ENCODE measurements around the gene CST1.
"Not testable (repeated sequence)": the region's sequence is repeated elsewhere in the genome, so short reads cannot be mapped to it uniquely, and the experiment has no call there.

CST1 gene

DNA sequence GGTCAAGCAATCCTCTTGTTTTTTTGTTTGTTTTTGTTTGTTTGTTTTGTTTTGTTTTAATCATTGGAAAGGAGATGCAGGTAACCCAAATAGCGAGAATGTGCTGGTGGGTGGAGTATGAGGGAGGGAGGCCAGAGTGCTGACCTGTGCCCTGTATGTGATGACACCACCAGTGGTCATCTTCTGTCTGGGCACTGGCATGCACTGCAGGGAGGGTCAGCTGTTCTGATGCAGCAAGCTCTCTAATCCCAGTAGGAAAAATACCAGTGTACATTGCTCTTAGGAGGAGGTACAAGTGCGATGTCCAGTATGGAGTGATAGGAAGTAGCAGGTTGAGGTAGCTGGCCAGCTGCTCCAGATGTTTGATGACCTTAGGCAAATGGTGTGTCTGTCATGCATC lies 2.9 kb upstream of the CST1 start:
- DNase-seq = no peak

DNA sequence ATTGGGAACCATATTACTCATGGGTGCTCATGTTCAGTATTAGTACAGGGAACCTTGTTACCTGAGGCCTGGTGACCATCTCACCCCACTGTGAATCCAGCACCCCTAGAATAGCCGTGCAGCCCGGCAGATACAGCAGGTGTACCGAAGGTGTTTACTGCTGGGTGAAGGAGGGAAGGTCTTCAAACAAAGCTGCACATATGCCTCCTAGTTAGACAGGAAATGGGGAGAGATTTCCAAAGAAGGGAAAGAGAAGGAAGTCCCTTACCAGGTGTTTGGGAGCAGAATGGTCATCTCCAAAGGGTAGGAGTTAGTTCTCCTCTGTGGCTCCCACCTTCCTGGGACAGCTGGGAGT lies 2.4 kb upstream of the CST1 start:
- no peak for DNase-seq

- DNase-seq = no peak
Measured at GRCh38 chr20:23752481-23753193, 1.9 kb upstream of the CST1 start.

DNA sequence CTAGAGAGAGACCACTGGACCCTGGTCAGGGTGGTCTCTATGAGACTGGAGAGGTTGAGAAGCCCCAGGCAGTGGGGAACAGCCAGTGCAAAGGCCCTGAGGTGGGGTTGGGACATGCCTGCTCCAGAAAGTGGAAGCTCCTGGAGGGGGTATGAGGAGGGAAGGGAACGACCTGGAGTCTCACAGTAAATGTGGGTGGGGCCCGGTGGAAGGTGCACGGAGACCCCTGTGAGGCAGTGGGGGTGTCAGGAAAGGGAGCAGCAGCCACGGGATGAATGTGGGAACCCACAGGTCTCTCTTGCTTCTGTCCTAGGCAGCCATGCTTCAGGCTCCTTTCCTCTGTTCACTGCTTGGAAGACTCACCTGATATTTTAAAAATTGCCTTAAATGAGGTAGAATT lies 1.3 kb upstream of the CST1 start:
- DNase-seq = no peak

- no peak for DNase-seq
Measured at GRCh38 chr20:23749746-23750145, 989 bp downstream of the CST1 start.

GRCh38 chr20:23748975-23749374 lies 1.8 kb downstream of the CST1 start:
- DNase-seq = not testable (repeated sequence)

DNA sequence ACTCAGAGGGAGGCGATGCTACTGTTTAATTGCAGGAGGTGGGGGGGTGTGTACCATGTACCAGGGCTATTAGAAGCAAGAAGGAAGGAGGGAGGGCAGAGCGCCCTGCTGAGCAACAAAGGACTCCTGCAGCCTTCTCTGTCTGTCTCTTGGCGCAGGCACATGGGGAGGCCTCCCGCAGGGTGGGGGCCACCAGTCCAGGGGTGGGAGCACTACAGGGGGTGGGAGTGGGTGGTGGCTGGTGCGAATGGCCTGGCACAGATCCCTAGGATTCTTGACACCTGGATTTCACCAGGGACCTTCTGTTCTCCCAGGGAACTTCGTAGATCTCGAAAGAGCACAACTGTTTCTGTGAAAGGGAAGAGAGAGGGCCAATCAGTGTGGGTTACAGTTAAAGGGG lies 3.2 kb downstream of the CST1 start:
- not testable (repeated sequence) for DNase-seq

DNA sequence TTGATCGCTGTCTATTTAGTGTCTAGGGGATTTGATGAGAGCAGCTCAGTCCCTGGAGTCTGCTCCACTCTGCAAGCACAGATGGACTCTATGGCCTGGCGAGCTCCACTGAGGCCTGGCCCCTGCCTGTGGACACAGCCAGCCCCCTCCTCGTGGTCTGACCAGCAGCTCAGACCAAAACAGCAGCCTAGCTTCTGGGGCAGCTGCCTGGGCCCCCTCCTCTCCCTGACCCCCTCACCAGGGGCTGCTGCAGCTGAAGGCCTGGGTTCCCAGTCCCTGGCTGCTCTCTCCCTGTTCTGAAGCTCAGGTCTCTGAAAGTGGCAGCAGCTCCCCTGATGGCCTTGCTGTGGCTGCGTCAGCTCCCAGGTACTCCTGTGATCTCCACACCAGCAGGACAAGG lies 3.6 kb downstream of the CST1 start:
- not testable (repeated sequence) for DNase-seq

DNA sequence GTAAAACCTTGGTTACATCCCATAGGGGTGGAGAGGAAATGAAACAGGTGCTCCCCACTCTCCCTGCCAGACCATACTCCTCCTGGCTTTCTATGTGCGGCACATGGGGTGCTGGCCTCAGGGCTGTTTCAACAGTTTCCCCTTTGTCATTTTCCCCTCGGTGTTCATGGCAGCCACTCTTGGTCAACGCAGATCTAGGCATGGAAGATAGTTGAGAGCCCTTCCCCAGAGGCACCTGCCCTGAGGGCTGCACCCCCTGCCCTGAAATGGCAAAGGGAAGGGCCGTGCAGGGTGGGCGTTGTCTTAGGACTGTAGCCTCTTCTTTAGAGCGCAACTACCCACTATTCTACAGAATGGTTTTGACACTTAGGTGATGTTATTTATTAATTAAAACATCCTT lies 4.4 kb downstream of the CST1 start:
- DNase-seq = no peak

- DNase-seq = no peak
Measured at GRCh38 chr20:23745247-23745646, 5.5 kb downstream of the CST1 start.

GRCh38 chr20:23744817-23745216 lies 5.9 kb downstream of the CST1 start:
- no peak for DNase-seq

- not testable (repeated sequence) for DNase-seq
Measured at GRCh38 chr20:23735391-23735790, 15.3 kb downstream of the CST1 start.

- DNase-seq = not testable (repeated sequence)
Measured at GRCh38 chr20:23734949-23735348, 15.8 kb downstream of the CST1 start.

DNA sequence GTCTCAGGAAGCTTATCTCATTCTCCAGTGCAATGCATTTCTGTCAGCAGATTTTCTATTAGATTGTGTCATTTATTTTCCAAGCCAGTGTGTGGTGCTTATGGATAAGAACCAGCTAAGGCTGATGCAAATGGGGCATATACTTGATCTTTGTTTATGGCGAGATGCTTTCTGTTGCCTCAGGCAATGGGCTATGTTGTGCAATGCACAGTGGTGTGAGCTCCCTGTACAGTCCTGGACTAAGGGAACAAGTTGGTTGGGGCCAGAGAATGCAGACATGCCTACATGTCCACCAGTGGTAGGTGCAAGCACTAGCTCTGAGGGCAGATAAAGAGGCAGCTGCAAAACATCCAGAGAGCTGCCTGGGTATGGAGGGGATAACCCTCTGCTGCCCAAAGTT lies 16.3 kb downstream of the CST1 start:
- not testable (repeated sequence) for DNase-seq

DNA sequence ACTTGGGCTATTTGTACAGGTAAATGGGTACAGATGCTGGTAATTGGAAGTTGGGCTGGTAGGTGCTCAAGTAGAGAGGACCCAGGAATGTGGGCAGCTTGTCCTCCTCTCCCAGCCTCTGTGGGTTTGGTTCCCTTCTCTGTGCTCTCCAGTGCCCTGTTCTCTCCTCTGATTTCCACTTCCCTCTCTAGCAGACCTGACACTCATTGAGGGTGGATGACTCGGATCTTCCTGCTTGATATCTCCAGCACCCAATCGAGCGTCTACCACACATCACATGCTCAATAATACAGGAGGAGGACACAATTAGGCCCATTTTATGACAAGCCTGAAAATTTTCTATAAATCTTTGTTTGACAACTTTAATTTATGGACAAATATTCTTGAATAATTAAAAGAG lies 23.7 kb downstream of the CST1 start:
- no peak for DNase-seq

GRCh38 chr20:23725102-23725501 lies 25.6 kb downstream of the CST1 start:
- DNase-seq = no peak

DNA sequence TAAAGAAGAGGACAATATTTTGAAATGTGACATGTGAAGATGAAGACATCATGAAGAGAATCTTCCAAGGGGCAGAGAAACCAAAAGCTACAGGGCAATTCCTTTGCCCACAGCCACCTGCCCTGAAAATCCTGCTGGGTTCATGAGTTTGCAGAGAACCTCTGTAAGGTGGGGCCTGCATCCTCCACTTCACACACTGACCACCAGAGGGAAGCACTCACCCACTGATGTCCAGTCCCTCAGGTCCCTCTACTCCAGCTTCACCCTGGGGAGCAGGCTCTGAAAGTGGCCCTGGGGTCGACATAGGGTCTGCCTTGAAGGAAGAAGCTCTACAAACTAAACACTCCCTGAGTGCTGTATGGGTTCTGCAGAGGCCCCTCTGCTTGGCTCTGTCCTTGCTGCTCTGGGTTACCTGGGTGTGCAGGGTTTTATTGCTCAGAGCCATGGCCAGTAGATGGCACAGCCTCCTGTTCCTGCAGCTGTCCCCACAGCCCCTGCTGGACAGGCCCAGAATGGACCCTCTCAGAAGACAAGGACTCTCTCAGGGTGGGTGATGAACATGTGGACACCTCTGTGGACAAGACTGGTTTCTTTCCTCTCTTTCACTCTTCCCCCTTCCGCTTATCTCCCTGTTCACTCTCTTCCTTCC lies 27.0 kb downstream of the CST1 start:
- DNase-seq = peak; percentile 5

DNA sequence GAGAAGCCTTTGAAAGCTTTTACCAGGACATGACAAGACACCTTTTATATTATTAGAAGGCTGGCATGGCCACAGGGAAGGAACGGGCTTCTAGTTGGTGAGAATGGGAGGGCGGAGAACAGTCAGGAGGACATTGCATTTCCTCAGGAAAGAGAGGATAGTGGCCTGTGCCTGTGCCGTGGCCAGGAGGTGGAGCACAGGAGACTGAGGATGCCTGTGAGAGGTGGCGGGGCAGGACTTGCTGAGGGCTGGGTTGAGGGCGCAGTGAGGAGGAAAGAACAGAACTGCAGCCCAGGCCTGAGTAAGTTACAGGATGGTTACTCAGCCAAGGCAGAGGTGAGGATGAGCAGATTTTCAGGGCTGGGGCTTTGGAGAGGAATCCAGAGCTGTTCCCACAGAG lies 27.9 kb downstream of the CST1 start:
- not testable (repeated sequence) for DNase-seq

- DNase-seq = no peak
Measured at GRCh38 chr20:23721962-23722361, 28.8 kb downstream of the CST1 start.

DNA sequence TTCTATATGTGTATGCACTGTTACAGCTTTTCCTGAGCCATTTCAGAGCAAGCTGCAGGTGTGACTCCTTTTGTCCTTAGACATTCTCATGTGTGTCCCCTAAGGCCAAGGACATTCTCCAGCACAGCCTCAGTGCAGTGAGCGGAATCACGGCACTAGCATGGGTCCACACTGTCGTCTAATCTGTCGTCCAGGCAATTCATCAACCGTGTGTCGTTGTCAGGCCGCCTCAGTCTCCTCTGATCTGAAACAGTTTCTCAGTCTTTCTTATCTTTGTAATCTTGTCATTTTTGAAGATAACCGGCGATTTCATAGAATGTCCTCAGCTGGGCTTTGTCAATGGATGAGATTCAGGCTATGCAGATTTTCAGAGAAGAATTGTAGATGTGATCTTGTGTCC lies 31.4 kb downstream of the CST1 start:
- DNase-seq = not testable (repeated sequence)

- not testable (repeated sequence) for DNase-seq
Measured at GRCh38 chr20:23711778-23712177, 39.0 kb downstream of the CST1 start.

DNA sequence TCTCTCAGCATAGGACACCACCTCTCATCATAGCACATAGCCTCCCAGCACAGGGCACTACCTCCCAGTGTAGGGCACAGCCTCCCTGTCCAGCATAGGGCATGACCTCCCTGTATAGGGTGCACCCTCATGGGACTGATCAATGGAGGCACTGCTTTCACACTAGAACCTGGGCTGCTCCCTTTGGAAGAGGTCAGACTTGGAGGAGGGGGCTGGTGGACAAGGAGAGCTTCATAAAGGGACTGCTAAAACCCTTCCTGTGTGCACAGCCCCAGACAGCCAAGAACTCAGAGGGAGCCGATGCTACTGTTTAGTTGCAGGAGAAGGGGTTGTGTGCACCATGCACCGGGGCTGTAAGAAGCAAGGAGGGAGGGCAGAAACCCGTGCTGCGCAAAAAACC lies 40.0 kb downstream of the CST1 start:
- DNase-seq = no peak

DNA sequence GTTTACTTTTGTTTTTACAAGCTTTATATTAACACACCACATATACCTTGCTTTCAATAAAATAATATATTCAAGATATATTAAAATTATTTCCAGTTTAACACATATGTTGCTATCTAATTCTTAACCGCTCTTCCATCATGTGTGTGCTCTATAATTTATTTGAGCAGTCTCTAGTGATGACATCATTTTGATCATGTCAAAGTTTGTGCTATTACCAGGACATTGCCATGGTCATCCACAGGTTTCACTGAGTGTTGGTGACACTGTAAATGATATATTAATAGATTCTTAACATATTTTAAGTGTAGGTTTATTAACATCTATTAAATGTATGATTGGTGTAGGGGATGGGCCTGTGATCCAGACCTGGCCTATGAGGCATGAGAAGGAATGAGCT lies 44.8 kb downstream of the CST1 start:
- no peak for DNase-seq

DNA sequence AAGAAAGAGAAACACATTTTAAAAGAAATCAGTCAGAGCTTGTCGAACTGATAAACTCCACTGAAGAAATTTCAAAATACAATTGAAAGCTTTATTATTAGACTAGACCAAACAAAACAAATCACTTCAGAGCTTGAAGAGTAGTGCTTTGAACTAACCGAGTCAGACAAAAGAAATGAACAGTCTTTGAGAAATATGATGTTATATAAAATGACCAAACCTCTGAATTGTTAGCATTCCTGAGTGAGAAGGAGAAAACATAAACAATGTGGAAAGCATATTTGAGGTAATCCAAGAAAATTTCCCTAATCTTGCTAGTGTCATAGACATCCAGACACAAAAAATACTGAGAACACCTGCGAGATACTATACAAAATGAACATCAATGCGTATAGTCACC lies 48.7 kb downstream of the CST1 start:
- no peak for DNase-seq

DNA sequence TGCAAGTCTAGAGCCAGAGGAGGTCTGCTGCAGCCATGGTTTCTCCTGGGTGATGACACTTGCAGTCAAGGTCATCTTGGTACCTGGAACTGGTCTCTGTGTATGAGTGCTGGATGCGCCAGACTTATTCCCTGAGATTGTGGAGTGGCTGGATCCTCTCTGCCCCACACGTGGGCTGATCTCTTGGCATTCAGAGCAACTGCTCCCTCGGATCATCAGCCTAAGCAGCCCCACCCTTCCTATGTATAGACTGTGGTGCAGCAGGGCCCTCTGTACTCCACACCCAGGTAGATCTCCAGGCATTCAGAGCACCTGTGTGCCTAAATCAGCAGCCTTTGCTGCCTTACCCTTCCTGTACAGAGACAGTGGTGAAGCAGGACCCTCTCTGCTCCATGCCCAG lies 49.8 kb downstream of the CST1 start:
- no peak for DNase-seq

Measured in AML-193 (cell line).